Sciatic nerve (tissue), 2 donors: ENCODE measurements around the gene DNASE1L2. TPM values are rescaled to one million over a fixed set of nuclear protein-coding genes. Genes with fewer than 3 reads are reported as not detected.
"Not testable (repeated sequence)": the region's sequence is repeated elsewhere in the genome, so short reads cannot be mapped to it uniquely, and the experiment has no call there.

Experiments used
- ATAC-seq: fragments of 200-7000 bp; cut with Tn5 transposase; one replicate; pipeline ENCODE4 v1.9.1; 2020; ENCODE audit warnings: mild to moderate bottlenecking, moderate library complexity
- DNase-seq: peaks from one replicate; pipeline ENCODE4 v3.0.0-alpha.2; 2020; ENCODE audit warnings: low spot score
- intact Hi-C: fragments of 100-400 bp; cut with DNase I; formaldehyde crosslinking; loops from one replicate; pipeline ENCODE4 v1.14.2; 2022
- total RNA-seq: library from RNA; stranded (reverse); fragmentation: NEBNext Ultra II Directional; extraction: Animal tissue kit (Norgen Biotek cat#: 25700); gene quantifications from one replicate; pipeline ENCODE4 v1.2.1, GENCODE V29; 2021
- donor health status: DM: no; HTN: no; CAD: no.
- donor health status: DM: no; HTN: no; CAD: no.

DNASE1L2 gene
- total RNA-seq, 1 donor from 2014 or later, result 1.6 TPM

DNA sequence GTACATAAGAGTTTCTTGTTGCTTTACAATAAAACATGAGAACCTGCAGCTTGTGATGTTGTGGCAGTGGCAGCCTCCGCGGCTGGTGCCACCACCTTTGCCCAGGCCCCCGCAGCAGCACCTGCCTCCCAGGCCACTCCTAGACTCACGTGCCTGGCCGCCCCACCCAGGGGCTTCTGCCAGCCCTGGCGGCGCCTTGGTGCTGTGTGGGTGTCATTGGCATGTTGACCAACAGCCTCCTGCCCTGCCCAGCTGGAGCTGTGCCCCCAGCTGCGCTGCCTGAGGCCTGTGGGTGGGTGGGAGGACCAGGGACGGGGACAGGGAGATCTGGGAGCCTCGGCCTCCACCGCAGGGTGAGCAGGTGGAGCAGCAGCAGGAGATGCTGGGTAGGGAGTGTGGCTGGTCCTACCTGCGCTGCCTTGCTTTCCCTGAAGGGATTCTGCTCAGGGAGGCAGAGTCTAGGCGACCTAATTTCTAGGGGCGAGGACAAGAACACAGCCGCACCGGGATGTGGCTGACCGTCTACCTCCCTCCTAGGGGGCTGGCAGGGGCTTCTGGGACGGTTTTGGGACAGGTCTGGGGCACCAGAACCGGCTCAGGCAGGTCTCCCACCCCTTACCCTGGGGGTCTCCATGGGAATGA, 428 bp upstream of the DNASE1L2 start:
- ATAC-seq (peak; percentile 1), DNase-seq (no peak)
- intact Hi-C loops, result no loop called here

DNA sequence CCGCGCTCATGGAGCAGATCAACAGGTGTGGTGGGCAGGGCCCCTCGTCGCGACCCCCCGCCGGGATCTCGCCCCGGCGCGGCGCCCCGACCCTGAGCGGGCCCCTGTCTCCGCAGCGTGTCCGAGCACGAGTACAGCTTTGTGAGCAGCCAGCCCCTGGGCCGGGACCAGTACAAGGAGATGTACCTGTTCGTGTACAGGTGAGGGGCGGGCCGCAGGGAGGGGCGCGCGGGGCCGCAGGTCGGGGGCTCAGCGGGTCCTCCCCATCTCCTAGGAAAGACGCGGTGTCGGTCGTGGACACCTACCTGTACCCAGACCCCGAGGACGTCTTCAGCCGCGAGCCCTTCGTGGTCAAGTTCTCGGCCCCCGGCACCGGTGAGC, 848 bp downstream of the DNASE1L2 start:
- no peak for DNase-seq
- no peak for ATAC-seq
- intact Hi-C loops, result no loop called here

DNA sequence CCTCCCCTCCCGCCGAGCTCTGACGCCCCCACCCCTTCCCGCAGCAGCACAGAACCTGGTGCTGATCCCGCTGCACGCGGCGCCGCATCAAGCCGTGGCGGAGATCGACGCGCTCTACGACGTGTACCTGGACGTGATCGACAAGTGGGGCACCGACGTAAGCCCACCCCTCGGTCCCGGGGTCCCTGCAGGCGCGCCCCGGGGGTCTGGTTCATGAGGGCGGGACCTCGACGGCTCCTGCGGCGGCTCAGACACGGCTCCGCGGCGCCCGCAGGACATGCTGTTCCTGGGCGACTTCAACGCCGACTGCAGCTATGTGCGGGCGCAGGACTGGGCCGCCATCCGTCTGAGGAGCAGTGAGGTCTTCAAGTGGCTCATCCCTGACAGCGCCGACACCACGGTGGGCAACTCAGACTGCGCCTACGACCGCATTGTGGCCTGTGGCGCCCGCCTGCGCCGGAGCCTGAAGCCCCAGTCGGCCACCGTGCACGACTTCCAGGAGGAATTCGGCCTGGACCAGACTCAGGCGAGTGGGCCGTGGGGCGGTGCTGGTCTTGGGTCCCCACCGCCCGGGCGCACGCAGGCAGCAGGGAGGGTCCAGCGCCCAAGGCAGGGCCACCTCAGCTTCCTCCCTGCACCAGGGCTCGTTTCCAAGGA, 1.4 kb downstream of the DNASE1L2 start:
- intact Hi-C loops, result no loop called here
- no peak for ATAC-seq
- DNase-seq, result no peak

DNA sequence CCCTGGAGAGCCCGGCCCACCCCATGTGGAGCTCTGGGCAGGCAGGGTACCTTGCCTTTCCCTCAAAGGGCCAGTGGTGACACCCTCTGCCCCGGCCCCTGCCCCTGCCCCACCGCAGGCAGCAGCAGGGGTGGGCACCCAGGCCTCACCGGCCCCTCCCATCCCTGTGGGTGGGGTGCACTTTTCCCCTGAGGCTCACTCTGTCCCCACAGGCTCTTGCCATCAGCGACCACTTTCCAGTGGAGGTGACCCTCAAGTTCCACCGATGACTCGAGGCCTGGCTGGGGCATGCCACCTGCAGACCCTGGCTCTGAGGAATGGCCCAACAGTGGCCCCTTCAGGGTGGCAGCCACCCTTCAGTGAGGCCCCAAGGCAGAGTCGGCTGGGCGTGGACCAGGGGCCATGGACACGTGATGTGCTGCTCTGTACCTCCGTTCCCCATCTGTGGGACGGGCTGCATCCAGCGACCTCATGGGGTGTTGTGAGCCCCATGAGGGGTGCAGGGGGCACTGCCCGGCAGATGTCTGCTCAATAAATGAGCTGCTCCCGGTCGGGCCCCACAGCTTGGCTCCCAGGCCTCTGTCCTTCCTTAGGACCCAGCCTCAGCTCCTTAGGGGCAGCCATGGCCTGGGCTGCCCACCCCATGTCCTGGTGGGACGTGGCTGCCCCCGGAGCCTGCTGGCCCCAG, 2.0 kb downstream of the DNASE1L2 start:
- no peak for DNase-seq
- no peak for ATAC-seq
- intact Hi-C loops, result no loop called here

DNA sequence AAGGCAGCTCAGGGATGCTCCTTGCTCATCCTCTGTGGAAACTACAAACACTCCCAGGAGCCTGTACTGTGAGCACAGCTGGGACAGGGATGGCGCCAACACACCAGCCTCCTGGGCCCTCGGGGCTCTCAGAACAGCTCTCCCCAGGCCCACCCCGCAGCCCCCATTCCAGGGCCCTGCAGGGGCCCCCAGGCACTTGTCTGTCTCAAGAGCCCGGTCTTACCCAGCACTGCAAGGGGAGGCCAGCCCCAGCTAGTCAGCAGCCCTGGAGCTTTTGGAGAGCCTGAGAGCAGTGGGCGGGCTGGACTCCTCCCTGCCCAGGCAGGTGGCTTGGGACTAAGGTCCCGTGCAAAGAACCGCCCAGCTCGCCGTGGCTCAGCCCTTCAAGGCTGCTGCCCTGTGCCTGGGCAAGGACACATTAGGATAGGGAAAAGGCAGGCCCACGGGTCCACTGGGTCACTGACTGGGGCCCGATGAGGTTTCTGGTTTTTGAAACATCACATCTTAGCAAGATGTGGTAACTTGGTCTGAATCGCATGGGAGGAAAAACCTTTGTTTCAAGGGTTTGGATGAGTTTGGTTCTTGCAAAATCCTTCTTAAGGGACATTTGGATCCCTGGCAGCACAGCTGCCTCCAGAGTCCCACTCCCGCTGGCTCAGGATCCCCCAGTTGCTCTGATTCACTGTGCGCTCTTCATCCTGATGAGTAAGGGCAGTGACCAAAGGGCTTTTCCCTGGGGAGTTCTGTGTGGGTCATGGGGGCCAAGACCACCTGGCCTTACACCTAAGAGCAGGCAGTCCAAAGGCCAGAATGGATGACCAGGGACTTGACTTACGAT, 2.8 kb downstream of the DNASE1L2 start:
- intact Hi-C loops, result no loop called here
- ATAC-seq, result no peak
- DNase-seq, result no peak

DNA sequence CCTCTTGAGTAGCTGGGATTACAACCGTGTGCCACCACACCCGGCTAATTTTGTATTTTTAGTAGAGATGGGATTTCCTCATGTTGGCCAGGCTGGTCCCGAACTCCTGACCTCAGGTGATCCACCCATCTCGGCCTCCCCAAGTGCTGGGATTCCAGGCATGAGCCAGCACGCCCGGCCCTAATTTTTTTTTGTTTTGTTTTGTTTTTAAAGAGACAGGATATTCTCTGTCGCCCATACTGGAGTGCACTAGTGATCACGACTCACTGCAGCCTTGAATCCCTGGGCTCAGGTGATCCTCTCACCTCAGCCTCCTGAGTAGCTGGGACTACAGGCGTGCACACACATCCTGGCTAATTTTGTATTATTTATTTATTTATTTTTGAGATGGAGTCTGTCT, 4.1 kb downstream of the DNASE1L2 start:
- ATAC-seq, intact Hi-C loops, DNase-seq: not testable (repeated sequence)

DNA sequence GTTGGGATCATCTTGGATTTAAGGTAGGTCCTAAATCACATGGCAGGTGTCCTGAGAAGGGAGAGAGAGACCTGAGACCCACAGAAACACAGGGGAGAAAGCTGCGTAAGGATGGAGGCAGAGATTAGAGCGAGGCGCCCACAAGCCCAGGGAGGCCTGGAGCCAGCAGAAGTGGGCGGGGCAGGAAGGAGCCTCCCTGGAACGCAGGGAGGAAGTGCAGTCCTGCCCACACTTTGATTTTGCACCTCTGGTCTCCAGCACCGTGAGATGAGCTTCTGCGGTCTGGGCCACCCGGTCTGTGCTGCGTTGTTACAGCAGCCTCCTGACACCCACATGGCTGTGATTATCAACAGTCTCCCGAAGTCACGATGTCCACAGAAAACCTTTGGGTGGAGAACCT, 6.4 kb downstream of the DNASE1L2 start:
- no peak for DNase-seq
- no peak for ATAC-seq
- intact Hi-C loops, result no loop called here

DNA sequence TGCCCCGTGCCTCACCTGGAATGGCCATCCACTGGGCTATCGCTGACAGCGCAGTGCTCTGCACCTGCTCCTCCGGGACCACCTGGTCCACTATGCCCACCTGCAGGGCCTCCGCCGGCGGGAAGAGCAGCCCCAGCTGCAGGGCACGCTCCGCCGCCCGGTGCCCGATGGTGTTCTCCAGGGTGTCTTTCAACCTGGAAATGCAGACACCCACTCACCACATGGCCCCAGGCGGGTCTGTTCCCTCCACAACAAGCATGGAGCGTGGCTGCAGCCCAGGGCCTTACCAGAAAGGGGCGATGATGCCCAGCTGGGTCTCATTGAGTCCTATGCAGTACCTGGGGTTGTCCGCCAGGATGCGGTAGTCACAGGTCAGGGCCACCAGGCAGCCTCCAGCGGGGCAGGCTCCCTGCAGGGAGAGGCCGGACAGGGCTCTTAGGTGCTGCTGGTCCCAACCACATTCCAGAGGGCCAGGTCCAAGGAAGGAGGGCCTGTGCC, 6.8 kb downstream of the DNASE1L2 start:
- intact Hi-C loops, result no loop called here
- no peak for ATAC-seq
- DNase-seq, result no peak

DNA sequence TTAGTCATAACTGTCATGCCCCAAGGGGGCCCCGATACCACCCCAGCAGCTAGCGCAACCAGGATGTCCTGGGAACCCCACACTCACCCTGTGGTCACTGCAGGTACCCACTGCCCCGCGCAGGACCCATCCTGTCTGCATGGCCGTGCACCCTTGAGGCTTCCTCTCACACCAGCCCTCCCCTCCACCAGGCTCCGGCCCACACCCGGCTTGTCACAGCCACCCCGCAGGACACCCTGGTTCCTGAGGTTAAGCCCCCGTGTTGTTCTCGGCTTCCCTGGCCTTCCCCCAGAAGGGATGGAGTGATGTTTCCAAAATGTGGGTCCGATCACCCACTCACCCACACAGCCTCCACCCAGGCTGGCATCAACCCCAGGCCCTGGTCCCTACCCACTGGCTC, 7.5 kb downstream of the DNASE1L2 start:
- intact Hi-C loops, result no loop called here
- ATAC-seq (no peak), DNase-seq (no peak)

DNA sequence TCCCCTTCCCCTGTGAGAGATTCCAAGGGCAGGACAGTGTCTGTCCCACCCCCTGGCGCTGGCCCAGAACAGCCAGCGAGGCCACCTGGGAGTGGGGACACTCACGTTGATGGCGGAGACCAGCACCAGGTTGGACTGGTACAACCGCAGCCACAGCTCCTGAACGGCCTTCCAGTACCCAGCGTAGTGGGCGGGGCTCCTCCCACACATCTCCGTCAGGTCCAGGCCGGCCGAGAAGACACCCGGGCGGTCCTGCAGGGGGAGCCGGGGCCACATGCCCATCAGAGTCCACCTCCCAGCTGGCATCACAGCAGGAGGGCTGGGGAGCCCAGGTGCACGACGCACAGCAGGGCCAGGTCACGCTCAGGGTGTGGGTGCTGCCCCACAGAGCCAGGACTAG, 8.1 kb downstream of the DNASE1L2 start:
- intact Hi-C loops, result no loop called here
- ATAC-seq (no peak), DNase-seq (no peak)

DNA sequence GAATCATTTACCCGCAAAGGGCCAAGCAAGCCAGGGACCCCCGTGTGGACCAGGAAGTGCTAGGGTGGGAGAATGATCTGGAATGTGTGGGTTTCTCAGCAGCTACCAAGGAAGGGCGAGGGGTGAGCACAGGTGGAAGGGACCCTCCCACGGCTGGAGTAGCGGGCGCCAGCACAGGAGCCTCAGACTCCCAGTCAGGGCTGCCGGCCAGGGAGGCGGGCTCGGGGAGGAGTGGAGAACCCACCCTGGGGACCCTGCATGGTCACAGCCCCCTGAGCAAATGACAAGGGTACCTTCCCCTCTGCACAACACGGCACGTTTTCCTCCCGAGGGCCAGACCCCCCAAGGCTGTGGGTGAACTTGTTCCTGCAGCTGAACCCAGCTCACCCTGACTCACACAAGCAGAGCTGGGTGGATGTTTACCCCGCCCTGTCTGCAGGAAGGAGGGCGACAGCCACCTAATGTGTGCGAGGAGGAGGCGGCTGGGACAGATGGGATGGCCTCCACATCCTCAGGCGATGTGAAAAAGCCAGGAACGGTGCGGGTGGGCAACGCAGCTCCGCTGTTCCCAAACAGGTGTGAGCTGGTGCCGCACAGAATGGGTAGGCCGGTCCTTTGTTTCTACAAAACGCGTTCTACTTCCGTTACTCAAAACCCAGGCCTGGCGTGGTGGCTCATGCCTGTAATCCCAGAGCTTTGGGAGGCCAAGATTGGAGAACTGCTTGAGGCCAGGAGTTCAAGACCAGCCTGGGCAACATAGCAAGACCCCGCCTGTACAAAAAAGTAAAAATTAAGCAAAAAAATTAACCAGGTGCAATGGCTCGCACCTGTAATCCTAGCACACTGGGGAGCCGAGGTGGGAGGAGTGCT, 8.9 kb downstream of the DNASE1L2 start:
- intact Hi-C loops, result no loop called here
- ATAC-seq (no peak), DNase-seq (no peak)

DNA sequence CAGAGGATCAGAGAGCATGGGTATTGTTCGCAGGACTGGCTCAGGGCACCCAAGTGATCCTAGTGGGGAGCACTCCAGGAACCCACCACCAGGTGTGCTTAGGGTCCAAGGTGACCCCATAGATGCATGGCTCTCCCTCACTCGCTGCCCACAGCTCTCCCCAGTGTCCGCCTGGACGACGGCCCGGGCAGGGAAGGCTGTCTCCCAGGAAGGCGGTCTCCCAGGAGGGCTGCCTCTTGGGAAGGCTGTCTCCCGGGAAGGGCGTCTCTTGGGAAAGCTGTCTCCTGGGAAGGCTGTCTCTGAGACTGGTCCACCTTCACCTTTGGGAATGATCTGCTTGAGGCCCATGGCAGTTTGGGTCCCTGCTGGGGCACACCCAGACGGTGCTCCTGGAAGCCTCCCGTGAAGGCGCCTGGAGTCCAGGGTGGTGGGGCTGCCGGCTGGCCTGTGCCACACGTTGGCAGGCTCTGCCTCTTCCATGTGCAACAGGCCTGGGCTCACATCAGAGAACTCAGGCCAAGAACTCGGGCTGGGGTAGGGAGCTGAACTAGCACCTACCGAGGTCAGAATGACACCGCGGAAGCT, 10.1 kb downstream of the DNASE1L2 start:
- intact Hi-C loops, result no loop called here
- DNase-seq (no peak), ATAC-seq (no peak)

DNA sequence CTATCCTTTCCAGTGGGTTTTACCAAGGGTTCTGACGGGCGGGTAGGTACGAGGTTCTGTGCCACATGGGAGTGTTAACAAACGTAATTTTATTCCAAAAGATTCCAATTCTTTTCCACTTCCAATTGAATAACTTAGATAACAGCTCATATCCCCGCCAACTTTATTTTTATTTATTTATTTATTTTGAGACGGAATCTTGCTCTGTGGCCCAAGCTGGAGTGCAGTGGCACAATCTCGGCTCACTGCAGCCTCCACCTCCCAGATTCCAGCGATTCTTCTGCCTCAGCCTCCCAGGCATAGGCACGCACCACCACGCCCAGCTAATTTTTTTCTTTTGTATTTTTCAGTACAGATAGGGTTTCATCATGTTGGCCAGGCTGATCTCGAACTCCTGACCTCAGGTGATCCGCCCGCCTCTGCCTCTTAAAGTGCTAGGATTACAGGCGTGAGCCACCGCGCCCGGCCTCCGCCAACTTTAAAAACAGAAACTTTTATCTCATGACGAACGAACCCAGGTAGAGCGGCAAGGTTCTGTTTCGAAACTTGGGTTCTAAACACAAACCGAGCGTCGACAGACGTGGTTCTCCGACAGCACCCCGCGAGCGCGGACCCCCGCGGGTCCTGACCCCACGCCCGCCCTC, 14.5 kb downstream of the DNASE1L2 start:
- intact Hi-C loops, result no loop called here
- ATAC-seq (no peak), DNase-seq (no peak)

DNA sequence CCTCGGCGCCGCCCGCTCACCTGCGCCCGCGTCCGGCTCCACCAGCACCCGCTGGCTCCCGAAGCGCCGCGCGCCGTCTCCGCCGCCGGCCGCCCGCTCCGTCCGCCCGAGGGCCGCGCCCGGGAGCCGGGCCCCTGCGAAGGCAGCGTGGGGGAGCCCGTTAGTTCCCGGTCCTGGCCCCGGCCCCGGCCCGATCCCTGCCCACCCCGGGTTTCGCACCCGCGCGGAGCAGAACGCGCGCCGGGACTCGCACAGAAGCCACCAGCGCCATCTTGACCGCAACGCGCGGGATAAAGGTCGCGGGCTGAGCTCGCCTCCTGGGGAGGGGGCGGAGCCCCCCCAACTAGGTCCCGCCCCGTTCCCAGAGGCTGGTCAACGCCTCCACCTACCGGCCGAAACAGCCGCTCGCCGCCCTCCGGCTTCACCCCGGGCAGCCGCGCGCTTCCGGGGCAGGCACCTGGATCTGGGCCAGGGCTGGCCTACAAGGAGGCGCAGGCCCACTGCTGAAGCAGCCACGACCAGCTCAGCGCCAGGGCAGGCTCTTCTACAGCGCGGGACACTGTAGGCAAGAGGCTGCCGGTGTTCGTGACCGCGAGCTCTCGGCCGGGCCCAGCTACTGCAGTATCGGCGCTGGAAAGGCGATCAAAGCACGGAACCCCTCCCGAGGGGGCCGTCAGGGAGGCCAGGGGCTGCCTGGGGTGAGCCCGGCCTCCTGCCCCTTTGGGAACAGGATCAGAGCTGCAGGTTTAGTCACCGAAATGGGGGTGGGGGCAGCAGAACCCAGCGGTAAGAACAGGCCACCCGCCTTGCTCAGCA, 15.3 kb downstream of the DNASE1L2 start, which contains the start of gene ECI1:
TSS of gene ECI1 (minus strand) at position 292 of the 816 bp plus-strand sequence. CDS start at position 271, 21 bp downstream.
- ATAC-seq (peak; percentile 99), DNase-seq (peak; percentile 98)
- intact Hi-C loops, result no loop called here

DNA sequence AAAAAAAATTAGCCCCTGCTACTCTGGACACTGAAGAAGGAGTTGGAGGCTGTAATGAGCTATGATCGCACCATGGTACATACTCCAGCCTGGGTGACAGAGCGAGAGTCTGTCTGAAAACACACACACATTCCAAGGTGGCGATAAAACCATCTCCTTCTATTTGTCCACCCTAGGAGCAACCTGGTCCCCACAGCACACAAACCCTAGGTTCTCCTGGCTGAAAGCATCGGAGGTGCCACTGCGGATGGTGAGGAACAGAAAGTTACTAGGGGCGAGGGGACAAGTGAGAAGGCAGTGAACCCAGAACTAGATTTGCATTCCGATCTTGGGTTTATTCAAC, 16.5 kb downstream of the DNASE1L2 start:
- no peak for DNase-seq
- ATAC-seq, result no peak
- intact Hi-C loops, result loop anchor here (1.0 kb wide), 1 partner anchor 232 kb away; no protein-coding TSS in a partner anchor

DNA sequence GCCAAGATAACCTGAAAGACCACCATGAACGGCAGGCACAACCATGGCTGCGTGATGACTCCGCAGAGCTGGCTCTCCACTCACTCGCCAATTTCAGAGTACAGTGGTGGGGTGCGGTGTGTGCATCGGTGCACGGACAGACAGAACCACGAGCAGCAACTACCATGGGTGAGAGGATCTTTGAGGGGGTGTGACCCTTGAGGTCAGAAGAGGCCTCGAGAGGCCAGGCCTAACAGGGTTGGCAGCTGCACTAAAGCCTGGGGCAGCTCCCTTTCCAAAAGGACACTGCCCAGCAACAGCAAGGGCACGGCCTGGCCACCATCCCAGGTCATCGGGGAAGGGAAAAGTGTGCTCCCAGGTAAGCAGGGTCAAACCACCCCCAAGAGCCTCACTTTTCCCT, 17.0 kb downstream of the DNASE1L2 start:
- ATAC-seq (no peak), DNase-seq (no peak)
- intact Hi-C loops, result loop anchor here (1.0 kb wide), 1 partner anchor 233 kb away; no protein-coding TSS in a partner anchor
